Measurements from ENCODE around the gene H6PD.

H6PD gene

DNA sequence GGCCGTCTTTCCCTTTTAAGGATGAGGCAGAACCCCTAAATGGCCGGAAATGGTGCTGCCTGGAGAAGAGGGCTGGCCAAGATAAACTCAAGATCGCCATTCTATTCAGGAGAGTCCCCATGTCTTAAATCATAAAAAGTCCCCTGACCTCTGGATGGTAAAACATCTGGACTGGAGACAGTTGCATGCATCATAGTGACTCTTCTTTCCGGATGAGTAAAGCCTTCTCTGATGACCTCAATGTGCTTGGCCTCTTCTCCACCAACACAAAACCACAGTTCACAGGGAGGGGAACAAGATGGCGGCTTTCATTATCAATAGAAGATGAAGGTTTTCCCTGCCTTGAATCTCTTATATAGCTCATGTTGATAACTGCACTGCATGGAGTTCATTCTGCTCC lies 27.5 kb upstream of the H6PD start:
- no peak for DNase-seq

GRCh38 chr1:9207715-9208114 lies 26.9 kb upstream of the H6PD start:
- DNase-seq, result no peak

- no peak for DNase-seq
Measured at GRCh38 chr1:9211291-9211811, 23.2 kb upstream of the H6PD start.

DNA sequence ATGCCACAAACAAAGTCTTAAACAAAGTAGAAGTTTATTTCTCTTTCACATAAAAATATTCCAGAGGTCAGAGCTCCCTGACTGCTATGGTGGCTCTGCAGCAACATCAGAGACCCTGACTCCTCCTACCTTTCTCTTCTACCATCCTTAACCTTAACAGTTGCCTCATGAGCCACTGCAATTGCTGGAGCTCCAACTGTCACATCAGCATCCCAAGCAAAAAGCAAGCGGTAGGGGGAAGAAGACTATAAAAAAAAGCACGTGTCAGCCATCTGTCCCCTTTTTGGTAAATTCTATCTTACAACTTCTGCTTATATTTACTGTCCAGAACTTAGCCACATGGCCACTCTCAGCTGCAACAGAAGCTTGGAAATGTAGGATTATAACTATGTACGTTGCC lies 21.8 kb upstream of the H6PD start:
- DNase-seq, result no peak

DNA sequence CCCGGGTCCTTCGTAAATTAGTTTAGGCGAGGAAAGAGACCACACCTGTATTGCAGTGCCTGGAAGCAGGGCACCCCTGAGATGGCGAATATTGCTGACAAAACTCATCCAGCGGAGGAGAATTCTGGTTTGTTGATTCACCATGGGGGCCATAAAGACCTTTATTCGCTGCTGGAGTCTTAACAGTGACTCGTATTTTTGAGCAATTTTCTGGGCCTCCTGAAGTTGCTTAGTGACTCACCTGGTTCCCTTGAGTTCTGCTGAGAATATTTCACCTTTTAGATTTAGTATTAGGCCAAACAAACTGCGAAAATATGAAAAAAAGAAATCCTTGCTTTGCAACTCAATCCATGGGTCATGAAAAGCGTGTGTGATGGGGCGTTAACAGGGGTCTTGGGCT lies 20.6 kb upstream of the H6PD start:
- no peak for DNase-seq

GRCh38 chr1:9218917-9219316 lies 15.7 kb upstream of the H6PD start:
- DNase-seq, result no peak

DNA sequence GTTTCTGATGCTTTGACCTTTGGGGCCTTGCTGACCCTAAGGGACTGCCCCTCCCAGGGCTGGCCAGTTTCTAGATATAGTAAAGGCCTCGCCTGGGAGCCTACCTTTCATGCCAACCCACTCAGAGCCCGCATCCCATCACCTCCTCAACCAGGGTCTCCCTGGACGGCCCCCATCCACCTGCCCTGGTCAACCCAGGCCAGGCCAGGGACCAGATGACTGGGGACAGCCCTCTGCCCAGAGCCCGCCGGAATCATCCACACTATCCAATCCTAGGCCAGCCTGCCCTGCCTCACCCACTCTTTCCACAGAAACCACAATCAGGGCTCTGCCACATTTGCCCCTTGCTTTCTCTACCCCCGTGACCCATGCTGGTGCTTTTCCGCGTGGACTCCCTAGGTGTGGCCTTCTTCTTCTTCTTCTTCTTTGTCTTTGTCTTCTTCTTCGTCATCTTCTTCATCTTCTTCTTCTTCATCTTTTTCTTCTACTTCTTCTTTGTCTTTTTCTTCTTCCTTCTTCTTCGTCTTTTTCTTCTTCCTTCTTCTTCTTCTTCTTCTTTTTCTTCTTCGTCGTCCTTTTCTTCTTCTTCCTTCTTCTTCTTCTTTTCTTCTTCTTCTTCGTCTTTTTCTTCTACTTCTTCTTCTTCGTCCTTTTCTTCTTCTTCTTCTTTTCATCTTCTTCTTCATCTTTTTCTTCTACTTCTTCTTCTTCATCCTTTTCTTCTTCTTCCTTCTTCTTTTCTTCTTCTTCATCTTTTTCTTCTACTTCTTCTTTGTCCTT lies 11.5 kb upstream of the H6PD start:
- DNase-seq, result no peak

DNA sequence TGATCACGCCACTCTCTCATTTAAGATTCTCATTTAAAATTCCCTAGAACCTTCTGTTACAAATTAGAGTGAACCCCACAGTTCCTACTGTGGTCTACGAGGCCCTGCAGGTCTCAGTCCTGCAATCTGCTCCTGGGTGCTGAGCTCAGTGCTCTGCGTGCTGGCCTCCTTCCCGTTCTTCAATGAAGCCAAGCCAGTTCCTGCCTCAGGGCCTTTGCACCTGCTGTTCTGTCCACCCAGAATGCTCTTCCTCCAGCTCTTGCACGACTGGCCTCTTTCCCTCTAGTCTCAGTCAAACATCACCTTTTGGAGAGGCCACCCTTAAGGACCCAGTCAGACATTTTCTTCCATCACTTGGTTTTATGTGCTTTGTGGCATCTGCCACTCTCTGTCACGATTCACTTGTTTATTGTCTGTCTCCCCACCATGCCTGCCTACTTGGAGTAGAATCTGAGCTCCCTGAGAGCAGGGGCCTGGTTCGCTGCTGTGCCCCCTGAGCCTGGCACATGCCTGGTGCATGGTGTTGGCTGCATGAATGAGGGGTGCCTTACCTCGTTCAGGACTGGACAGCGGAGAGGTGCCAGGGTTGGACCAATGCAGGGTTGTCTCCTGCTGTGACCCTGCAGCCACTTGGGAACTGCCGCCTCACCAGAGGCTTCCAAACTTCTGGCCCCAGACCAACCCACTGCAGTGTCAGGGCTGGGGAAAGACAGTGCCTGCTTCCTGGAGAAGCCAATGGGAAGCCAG lies 9.7 kb upstream of the H6PD start:
- no peak for DNase-seq

DNA sequence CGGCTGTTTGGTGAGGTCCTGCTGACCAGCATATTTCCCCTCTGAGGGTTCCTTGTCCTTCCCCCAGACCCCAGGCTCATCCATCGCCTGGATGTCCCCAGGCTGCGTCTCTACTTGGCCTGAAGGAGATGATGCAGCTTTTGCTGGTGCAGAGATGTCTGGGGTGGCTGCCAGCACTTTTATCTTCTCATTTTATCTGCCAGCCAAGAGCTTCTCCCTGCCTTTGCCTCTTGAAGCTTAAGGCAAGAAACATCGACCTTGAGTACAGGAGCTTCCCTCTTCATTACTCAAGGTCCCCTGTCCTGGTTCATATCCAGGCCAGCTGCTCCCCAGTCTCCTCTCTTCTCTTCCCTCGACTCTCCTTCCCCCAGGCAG lies 9.2 kb upstream of the H6PD start:
- no peak for DNase-seq

DNA sequence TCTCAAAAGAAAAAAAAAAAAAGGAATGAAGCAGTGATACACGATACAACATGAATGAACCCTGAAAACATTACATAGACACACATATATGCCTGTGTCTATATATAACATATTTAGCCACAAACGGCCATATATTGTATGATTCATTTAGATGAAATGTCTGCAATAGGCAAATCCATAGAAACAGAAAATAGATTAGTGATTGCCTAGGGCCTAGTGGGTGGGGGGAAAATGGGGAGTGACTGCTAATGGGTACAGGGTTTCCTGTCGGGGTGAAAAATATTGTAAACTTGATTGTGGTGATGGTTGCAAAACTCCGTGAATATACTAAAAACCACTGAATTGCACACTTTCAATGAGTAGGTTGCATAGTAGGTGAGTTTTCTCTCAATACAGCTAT lies 6.0 kb upstream of the H6PD start:
- DNase-seq, result no peak

- no peak for DNase-seq
Measured at GRCh38 chr1:9229549-9229948, 5.0 kb upstream of the H6PD start.

DNA sequence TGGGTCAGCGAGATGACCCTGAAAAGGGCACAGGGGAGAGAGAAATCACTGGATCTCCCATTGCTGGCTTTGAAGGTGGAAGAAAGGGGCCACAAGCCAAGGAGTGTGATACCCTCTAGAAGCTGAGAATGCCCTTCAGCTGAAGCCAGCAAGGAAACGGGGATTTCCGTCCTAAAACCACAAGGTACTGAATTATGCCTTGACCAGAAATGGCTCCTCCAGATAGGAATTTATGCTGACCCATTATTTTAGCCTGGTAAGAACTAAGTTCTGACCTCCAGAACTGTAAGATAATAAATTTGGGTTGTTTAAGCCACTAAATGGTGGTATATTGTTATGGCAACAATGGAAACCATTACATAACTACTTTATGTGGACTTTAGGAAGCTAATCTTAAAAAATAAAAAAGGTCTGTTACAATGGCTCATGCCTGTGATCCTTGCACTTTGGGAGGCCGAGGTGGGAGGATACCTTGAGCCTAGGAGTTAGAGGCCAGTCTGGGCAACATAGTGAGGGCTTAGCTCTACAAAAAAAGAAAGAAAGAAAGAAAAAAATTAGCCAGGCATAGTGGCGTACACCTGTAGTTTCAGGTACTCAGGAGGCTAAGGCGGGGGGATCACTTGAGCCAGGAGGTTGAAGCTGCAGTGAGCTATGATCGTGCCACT lies 3.6 kb upstream of the H6PD start:
- no peak for DNase-seq

GRCh38 chr1:9231648-9232332 lies 2.8 kb upstream of the H6PD start:
- DNase-seq, result no peak

- no peak for DNase-seq
Measured at GRCh38 chr1:9233241-9233941, 1.2 kb upstream of the H6PD start.

GRCh38 chr1:9233942-9234222 lies 692 bp upstream of the H6PD start:
- no peak for DNase-seq

DNA sequence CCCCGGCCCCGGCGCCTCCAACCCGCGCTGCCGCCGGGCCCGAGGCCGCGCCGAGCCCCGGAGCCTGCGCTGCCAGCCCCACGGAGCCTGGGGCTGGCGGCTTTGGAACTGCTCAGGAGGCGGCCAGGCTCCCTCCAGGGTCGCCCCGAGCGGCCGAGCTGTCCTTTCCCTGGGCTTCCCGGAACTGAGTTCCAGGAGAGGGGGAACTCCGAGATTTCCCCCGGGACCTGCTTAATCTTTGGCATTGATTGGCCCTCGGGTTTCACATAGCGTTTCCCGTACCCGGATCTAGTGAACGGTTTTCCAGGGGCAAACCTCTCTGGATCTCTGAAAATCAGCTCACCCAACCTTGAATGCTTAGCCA lies 504 bp downstream of the H6PD start:
- no peak for DNase-seq

GRCh38 chr1:9235560-9235959 lies 986 bp downstream of the H6PD start:
- no peak for DNase-seq

- DNase-seq, result no peak
Measured at GRCh38 chr1:9238134-9238533, 3.6 kb downstream of the H6PD start.

DNA sequence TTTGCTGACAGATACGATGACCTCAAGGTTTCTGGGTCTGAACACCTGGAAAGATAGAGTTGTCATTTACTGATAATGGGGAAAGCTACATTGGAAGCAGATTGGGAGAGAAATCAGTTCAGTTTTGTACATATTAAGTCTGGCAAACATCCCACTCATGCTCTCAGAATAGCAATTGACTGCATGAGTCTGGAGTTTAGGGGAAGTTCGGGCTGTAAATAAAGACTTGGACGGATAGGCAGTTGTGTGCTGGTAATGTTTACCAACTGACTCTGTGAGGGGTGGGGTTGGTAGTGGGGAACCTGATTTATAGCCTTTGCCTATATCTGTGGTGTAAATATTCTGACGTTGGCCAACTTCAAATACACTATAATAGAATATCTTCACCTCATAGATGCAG lies 4.0 kb downstream of the H6PD start:
- no peak for DNase-seq

DNA sequence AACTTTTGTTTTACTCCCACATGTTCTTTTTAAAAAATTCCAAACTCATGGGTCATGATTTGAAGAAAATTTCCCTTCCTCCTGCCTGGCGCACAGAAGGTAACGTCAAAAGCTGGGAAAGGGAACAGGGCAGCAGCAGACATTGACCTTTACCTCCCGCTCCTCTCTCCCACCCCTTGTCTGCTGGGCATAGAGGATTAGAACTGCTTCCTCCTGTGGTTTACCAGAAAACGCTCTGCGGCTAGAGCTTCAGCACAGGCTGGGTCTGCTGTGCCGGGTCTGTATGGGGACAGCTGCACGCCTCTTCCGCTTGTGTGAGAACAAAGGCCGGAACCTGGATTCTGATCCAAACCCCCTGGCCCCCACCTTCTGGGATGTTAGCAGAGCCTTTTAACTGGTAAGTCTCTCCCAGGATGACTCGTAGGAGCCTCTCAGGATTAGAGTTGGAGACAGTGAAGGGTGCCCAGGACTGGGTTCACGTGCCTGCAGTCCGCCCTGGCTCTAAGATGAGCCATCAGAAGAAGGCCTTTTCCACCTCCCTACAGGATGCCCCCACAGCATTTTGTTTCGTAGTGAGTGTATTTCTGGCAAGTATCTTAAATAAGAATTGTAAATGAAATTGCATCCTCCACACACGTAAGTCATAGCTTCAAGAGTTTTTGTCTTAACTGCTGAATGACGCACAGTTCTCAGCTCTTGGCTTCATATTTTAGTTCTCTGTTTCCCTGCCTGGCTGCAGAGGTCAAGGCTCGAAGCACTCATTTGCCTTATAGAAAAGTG lies 5.2 kb downstream of the H6PD start:
- DNase-seq, result no peak

- DNase-seq, result no peak
Measured at GRCh38 chr1:9240914-9241820, 6.6 kb downstream of the H6PD start.
